ENCODE results near the gene NPHP4. TPM values are rescaled to one million over a fixed set of nuclear protein-coding genes. Genes with fewer than 3 reads are reported as not detected.
A peak's percentile ranks its signal among the peaks of the same experiment; 100 is the strongest.

NPHP4 gene
- 10 to 100 TPM; 18.1 to 19.1 TPM for total RNA-seq

DNA sequence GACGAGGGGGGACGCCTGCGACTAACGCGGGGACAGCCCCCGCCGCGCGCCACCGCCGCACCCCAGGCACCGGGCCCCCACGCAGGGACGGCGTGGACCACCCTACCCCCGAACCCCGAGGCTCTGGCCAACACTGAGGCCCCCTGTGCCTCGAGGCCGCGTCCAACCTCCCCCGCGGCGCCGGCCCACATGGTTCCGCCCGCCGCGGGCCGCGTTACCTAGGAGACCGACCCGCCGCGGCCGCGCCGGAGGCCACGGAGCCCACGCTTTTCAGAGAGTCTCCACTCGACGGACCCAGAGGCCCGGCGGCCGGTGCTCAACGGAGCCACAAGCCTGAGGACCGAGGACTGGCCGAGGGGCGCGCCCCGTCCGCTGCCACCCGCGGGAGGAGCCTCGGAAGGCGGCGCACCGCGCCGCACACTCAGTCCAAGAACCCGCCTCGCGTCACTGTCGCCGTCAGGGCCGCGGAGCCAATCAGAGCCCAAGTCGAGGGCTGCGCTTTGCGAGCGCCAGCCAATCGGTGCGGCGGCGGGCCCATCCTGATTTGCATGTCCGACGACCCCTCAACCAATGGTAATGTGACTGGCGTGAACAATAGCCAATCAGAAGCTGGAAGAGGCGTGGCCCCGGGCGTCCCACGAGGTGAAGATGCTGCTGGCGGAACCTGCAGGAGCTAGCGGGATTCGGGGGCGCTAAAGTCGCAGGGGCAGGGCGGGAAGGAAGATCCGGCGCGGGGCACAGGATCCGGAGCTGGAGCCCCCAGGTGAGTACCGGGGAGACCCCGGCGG is at the start of gene NPHP4:
Gene NPHP4 (minus strand): TSS at position 400 of the 788 bp plus-strand sequence. CDS start 6,136 bp downstream, outside the sequence.
- peaks cover 35% of the 10 kb centered on the region for H3K4me1 Mint-ChIP-seq
- peak within 1 kb of the TSS; percentile 99 for H3K27ac Mint-ChIP-seq
- POLR2A ChIA-PET = interaction anchor here (0.7 to 5.8 kb wide), 9 partner anchors 10 to 467 kb away, joined by 3 to 136 read pairs (median 6); partner anchors contain the start of gene ICMT
- H3K4me3 Mint-ChIP-seq = peak within 1 kb of the TSS; percentile 99
- no peaks in the 10 kb centered on the region for H3K9me3 Mint-ChIP-seq
- CTCF ChIA-PET = interaction anchor here (0.8 to 1.0 kb wide), 2 partner anchors 40 to 110 kb away, joined by 3 read pairs; no protein-coding TSS in a partner anchor
- peaks cover 27% of the 10 kb centered on the region for H3K36me3 Mint-ChIP-seq (ENCODE audit: low read depth)
- peak; percentile 100 for DNase-seq
- H3K27me3 Mint-ChIP-seq = no peaks in the 10 kb centered on the region

DNA sequence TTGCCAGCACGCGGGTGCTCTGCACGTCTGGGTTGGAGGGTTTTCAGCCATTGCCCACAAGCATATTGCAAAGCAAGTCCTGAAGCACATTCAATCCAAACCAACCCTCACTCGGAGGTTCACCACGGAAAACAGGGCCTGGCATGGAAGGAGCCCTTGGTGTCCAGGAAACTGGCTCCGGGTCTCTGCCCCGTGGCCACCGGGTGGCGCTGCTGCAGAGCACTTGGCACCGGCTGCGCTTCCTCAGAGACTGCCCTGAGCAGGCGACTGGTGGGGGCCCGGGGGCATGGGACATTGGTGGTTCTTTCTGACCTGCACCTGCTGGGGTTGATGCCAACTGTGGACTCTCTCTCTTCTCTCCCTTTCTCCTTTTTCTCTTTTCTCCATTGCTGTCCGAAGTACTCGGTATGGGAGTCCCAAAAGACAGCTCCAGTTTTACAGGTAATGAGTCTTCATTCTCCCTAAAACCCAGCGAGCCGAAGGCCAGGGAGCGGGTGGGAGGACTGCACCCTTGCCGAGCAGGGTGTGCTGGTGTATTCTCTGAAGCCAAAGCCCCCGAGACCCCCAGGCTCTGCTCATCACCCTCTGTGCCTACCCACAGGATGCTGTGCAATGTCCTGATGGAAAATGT is 49.3 kb upstream of the NPHP4 start:
- Mint-ChIP-seq H3K27me3 (no peaks in the 10 kb centered on the region), H3K4me3 (no peak overlapping the region), H3K4me1 (peaks cover 36% of the 10 kb centered on the region), H3K27ac (no peak overlapping the region), H3K36me3 (ENCODE audit: low read depth) (peaks cover 60% of the 10 kb centered on the region), H3K9me3 (no peaks in the 10 kb centered on the region)
- CTCF ChIA-PET = interaction anchor here (0.9 kb wide), 1 partner anchor 117 kb away, joined by 3 read pairs; no protein-coding TSS in a partner anchor
- DNase-seq = peak; percentile 33
- POLR2A ChIA-PET = interaction anchor here (0.8 kb wide), 1 partner anchor 9 kb away, joined by 3 read pairs; no protein-coding TSS in a partner anchor

DNA sequence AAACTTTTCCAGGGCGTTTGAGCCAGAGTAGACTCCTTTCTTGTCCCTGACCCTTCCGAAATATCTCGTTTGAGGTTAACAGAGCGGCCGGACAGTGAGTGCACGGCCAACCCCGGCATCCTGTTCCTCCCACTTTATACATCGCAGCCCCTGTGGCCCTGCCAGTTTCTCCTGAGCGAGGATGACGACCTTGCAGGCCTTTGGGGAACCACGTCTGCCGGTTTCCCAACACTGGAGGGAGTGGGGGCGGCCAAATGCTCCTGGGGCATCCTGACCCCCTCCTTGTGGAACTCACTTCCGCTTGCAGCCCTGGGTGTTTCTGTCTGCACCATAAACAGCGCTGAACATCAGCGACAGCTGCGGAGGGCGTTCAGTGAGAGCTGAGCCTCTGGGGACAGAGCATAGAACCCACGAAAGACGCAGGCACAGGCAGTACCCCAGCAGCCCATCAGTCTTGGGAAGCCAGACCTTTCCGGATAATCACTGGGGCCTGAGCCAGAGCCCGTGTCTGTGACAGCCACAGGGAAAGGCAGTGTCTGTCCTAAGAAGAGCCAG is 48.7 kb upstream of the NPHP4 start:
- Mint-ChIP-seq H3K4me3 (no peak overlapping the region), H3K4me1 (peaks cover 41% of the 10 kb centered on the region), H3K36me3 (ENCODE audit: low read depth) (peaks cover 60% of the 10 kb centered on the region), H3K9me3 (no peaks in the 10 kb centered on the region), H3K27ac (no peak overlapping the region), H3K27me3 (no peaks in the 10 kb centered on the region)
- no peak for DNase-seq
- ChIA-PET POLR2A (interaction anchor here (0.8 kb wide), 1 partner anchor 10 kb away, joined by 3 read pairs; no protein-coding TSS in a partner anchor), CTCF (no interaction called here)

DNA sequence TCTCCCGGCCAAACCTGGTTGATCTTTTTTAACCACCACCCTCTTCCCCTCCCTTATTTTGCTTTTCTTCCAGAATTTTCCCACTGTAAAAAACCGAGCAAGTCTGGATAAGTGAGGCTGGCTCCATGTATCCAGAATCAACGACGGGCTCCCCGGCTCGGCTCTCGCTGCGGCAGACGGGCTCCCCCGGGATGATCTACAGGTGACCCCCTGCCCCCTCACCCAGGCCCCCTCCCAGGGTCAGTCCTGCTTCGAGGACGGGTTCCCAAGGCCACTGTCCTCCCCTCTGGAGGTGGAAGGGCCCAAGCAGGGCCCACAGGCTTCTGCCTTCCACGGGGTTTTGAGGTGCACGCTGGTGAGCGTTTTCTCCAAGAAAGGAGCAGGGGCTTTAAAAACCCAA is 48.2 kb upstream of the NPHP4 start:
- Mint-ChIP-seq H3K9me3 (no peaks in the 10 kb centered on the region), H3K27me3 (no peaks in the 10 kb centered on the region), H3K27ac (peak overlapping the region; percentile 5), H3K4me3 (no peak overlapping the region), H3K4me1 (peaks cover 46% of the 10 kb centered on the region), H3K36me3 (ENCODE audit: low read depth) (peaks cover 63% of the 10 kb centered on the region)
- ChIA-PET CTCF (no interaction called here), POLR2A (no interaction called here)
- DNase-seq = no peak

DNA sequence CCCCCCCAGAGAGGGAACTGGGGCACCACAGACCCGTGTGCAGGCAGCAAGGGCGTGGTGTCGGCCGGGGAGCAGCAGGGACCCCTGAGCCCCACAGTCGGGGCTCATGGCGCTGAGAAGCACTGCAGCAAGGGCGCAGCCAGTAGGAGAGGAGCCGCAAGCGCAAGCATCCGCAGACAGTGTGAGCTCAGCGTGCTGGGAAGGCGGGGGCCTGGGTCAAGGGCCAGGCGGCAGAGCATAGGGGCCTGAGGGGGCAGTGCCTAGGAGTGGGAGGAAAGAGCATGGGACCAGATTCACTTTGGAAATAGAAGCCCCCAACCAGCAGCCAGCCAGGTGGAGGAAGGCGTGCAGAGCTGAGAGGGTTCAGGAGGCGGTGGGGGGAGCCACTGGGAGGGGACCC is 46.8 kb upstream of the NPHP4 start:
- POLR2A ChIA-PET = interaction anchor here (0.9 kb wide), 1 partner anchor 10 kb away, joined by 3 read pairs; no protein-coding TSS in a partner anchor

DNA sequence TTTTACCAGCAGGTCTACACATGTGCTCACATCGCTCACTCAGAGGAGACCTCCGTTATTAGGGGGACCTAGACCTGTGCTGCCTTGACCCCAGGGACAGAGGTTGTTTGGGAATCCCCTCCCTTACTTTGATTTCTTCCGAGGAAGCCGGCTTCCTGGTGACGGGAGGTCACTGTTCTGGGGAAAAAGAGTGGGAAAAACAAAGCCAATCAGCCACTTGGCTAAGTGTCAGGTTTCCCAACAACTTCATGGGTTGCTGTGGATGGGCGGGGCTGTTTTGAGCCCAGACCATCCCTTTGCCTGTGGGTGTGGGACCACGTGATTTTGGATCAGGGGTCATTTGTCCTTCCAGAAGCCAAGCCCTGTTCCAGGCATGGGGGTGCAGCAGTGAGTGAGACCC is 46.4 kb upstream of the NPHP4 start:
- ChIA-PET CTCF (no interaction called here), POLR2A (interaction anchor here (0.9 kb wide), 1 partner anchor 10 kb away, joined by 3 read pairs; no protein-coding TSS in a partner anchor)
- Mint-ChIP-seq H3K36me3 (ENCODE audit: low read depth) (peaks cover 59% of the 10 kb centered on the region), H3K4me1 (peaks cover 54% of the 10 kb centered on the region), H3K27me3 (no peaks in the 10 kb centered on the region), H3K27ac (no peak overlapping the region), H3K4me3 (no peak overlapping the region), H3K9me3 (no peaks in the 10 kb centered on the region)
- DNase-seq = no peak

More for the DNA sequence above, 46.8 kb upstream of the NPHP4 start:
- H3K4me1 Mint-ChIP-seq = peaks cover 53% of the 10 kb centered on the region
- no peak overlapping the region for H3K27ac Mint-ChIP-seq
- H3K4me3 Mint-ChIP-seq = no peak overlapping the region
- peaks cover 64% of the 10 kb centered on the region for H3K36me3 Mint-ChIP-seq (ENCODE audit: low read depth)
- no peaks in the 10 kb centered on the region for H3K27me3 Mint-ChIP-seq
- CTCF ChIA-PET = no interaction called here
- no peak for DNase-seq
- no peaks in the 10 kb centered on the region for H3K9me3 Mint-ChIP-seq

DNA sequence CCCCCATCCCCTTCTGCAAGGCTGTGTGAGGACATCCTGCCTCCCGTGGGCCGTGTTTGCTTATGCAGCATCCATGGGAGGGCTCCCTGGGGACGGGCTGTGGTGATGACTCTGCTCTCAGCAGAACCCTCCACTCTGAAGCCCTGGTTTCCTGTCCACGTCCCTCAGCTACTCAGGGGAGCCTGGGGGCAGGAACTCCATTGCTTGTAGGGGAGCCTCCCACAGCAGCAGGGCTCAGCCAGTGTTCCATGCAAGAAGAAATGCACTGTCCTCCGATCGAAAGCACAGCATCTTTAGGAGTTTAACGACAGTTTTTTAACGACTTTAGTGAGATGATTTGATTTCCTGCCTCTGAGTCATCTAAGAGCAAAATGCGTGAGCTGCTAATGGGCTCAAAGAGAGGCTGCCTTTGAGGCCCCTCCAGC is 45.1 kb upstream of the NPHP4 start:
- H3K9me3 Mint-ChIP-seq = no peaks in the 10 kb centered on the region
- H3K4me3 Mint-ChIP-seq = peak overlapping the region; percentile 7
- DNase-seq = peak; percentile 46
- ChIA-PET CTCF (interaction anchor here (1.1 kb wide), 1 partner anchor 10 kb away, joined by 3 read pairs; no protein-coding TSS in a partner anchor), POLR2A (interaction anchor here (0.7 to 1.7 kb wide), 7 partner anchors 9 to 169 kb away, joined by 3 to 13 read pairs (median 3); partner anchors contain the start of gene RNF207)
- H3K27ac Mint-ChIP-seq = peak overlapping the region; percentile 73
- H3K27me3 Mint-ChIP-seq = no peaks in the 10 kb centered on the region
- H3K36me3 Mint-ChIP-seq (ENCODE audit: low read depth) = peaks cover 62% of the 10 kb centered on the region
- peaks cover 65% of the 10 kb centered on the region for H3K4me1 Mint-ChIP-seq

DNA sequence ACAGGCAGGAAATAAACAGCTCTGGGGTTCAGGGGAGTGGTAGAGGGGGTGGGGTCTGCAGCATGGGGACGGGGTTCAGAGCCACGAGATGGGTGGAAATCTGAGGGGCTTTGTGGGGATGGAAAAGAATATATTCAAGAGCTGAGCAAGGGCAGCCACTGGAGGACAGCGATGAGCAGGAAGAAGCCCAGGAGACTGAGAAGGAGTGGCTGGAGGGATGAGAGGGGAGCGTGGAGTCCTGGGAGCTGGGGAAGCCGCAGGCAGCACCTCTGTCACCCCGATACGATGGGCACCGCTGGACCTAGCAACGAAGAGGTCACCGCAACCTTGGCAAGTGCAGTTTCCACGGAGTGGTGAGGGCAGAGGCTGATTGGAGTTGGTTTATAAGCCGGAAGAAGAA is 43.5 kb upstream of the NPHP4 start:
- Mint-ChIP-seq H3K9me3 (no peaks in the 10 kb centered on the region), H3K27ac (peak overlapping the region; percentile 54), H3K36me3 (ENCODE audit: low read depth) (peaks cover 60% of the 10 kb centered on the region), H3K27me3 (no peaks in the 10 kb centered on the region), H3K4me3 (no peak overlapping the region), H3K4me1 (peaks cover 75% of the 10 kb centered on the region)
- ChIA-PET POLR2A (interaction anchor here (0.9 kb wide), 1 partner anchor 9 kb away, joined by 3 read pairs; no protein-coding TSS in a partner anchor), CTCF (interaction anchor here (0.6 kb wide), 1 partner anchor 291 kb away, joined by 3 read pairs; no protein-coding TSS in a partner anchor)
- no peak for DNase-seq

DNA sequence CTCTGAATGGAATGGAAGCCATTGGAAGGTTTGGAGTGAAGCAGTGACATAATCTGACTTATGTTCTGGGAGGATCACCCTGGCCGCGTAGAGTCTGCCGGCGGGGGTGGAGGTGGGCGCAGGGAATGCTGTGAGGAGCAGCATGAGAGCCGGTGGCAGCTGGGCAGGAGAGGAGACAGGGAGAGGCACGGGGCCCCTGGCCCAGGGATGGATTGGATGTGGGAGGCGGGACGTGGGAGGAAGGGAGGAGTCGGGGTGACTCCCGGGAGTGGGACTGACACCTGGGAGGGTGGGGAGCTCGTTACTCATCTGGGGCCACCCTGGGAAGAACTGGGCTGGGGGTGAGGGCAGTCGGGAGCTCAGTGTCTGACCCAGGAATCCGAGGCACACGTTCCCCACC is 43.1 kb upstream of the NPHP4 start:
- H3K36me3 Mint-ChIP-seq (ENCODE audit: low read depth) = peaks cover 63% of the 10 kb centered on the region
- POLR2A ChIA-PET = interaction anchor here (0.9 kb wide), 1 partner anchor 10 kb away, joined by 3 read pairs; no protein-coding TSS in a partner anchor
- H3K27me3 Mint-ChIP-seq = no peaks in the 10 kb centered on the region

DNA sequence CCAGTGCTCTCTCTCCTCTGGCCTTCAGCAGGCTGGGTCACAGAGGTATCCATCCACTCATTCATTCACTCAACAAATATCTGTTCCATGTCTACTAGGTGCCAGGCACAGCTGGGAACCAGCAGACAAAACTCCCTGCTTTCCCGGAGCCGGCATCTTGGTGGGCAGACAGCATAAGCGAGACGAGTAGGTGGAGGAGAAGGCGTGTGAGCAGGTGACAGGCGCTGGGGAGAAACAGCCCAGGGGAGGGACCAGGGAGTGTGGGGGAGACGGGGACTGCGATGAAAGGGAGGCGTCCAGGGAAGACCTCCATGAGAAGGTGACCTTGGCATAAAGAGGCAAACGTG is 42.5 kb upstream of the NPHP4 start:
- ChIA-PET POLR2A (interaction anchor here (10.8 kb wide), 1 partner anchor 42 kb away, joined by 136 read pairs; the partner anchor contains the start of gene NPHP4), CTCF (interaction anchor here (0.6 to 1.5 kb wide), 4 partner anchors 8 to 41 kb away, joined by 3 to 7 read pairs (median 3); no protein-coding TSS in a partner anchor)
- H3K27ac Mint-ChIP-seq = peak overlapping the region; percentile 54
- DNase-seq = no peak
- no peaks in the 10 kb centered on the region for H3K9me3 Mint-ChIP-seq
- H3K36me3 Mint-ChIP-seq (ENCODE audit: low read depth) = peaks cover 65% of the 10 kb centered on the region
- no peak overlapping the region for H3K4me3 Mint-ChIP-seq
- no peaks in the 10 kb centered on the region for H3K27me3 Mint-ChIP-seq
- peaks cover 81% of the 10 kb centered on the region for H3K4me1 Mint-ChIP-seq

More for the DNA sequence above, 43.1 kb upstream of the NPHP4 start:
- DNase-seq = no peak
- Mint-ChIP-seq H3K4me3 (no peak overlapping the region), H3K9me3 (no peaks in the 10 kb centered on the region), H3K27ac (peak overlapping the region; percentile 54), H3K4me1 (peaks cover 78% of the 10 kb centered on the region)
- CTCF ChIA-PET = interaction anchor here (1.5 kb wide), 1 partner anchor 36 kb away, joined by 3 read pairs; no protein-coding TSS in a partner anchor

DNA sequence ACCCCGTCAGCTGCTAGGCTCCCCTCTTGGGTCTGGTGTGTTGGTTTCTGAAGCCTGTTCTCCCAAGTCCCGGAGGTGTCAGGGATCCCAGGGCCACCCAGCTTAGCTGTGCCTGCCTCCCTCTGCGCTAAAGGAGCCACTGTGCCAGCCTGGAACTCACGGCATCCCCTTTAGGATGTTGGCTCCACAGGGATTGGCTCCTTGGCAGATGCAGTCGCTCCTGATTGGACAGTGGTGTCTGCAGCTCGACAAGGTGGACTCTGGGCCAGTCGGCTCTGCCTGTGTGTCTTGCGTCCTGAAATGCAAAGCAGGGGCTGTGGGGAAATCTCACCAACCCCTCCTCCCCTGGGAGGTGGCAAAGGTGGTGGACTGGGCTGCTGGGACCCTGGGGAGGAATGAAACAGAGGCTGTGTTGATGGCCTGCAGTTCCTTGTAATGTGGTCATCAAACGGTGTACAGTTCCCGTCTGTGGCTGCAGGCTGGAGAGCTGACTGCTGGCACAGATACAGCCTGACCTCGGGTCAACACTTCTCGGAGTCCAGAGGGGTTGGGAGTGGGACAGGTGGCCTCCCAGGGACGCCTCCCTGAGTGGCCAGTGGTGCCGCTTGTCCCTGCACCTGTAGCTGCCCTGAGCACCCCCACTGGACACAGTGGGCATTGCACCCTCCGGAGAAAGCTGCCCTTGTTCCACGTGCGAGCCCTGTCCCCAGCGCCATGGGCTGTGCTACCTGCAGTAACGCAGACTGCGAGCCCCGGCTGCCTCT is 41.9 kb upstream of the NPHP4 start:
- Mint-ChIP-seq H3K4me3 (no peak overlapping the region), H3K4me1 (peaks cover 86% of the 10 kb centered on the region), H3K27me3 (no peaks in the 10 kb centered on the region), H3K27ac (no peak overlapping the region), H3K9me3 (no peaks in the 10 kb centered on the region), H3K36me3 (ENCODE audit: low read depth) (peaks cover 66% of the 10 kb centered on the region)
- CTCF ChIA-PET = interaction anchor here (0.6 to 1.5 kb wide), 5 partner anchors 8 to 40 kb away, joined by 3 to 7 read pairs (median 3); no protein-coding TSS in a partner anchor
- POLR2A ChIA-PET = interaction anchor here (0.7 to 10.8 kb wide), 2 partner anchors 8 to 41 kb away, joined by 3 to 136 read pairs; partner anchors contain the start of gene NPHP4
- DNase-seq = peak; percentile 43

DNA sequence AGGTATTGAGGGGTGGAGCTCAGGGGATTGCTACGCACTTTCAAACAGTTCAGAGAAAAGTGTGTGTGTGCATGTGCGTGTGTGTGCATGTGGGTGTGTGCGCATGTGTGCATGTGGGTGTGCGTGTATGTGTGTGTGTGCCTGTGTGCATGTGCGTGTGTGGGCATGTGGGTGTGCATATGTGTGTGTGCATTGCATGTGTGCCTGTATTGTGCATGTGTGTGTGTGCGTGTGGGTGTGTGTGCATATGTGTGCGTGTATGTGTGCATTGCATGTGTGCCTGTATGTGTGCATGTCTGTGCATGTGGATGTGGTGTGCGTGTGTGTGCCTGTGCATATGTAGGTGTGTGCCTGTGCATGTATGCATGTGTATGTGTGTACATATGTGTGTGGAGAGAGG is 40.9 kb upstream of the NPHP4 start:
- Mint-ChIP-seq H3K9me3 (no peaks in the 10 kb centered on the region), H3K27ac (peak overlapping the region; percentile 27), H3K4me3 (no peak overlapping the region), H3K36me3 (ENCODE audit: low read depth) (peaks cover 75% of the 10 kb centered on the region), H3K27me3 (no peaks in the 10 kb centered on the region), H3K4me1 (peaks cover 92% of the 10 kb centered on the region)
- ChIA-PET CTCF (interaction anchor here (1.4 to 1.5 kb wide), 2 partner anchors 30 to 41 kb away, joined by 3 read pairs; partner anchors contain the start of gene NPHP4), POLR2A (interaction anchor here (10.8 kb wide), 1 partner anchor 40 kb away, joined by 136 read pairs; the partner anchor contains the start of gene NPHP4)
- no peak for DNase-seq

Measured in activated CD4-positive, alpha-beta memory T cell treated with anti-CD3 and anti-CD28 coated beads, Interleukin-2, amount 10 ng/mL, durations not matched to agents 7 days and 5 days (primary cell).